Superior temporal gyrus (tissue), 1 donor: Measurements from ENCODE around the gene MOB3B.
"Not testable (repeated sequence)": the region's sequence is repeated elsewhere in the genome, so short reads cannot be mapped to it uniquely, and the experiment has no call there.

Source experiments
- DNase-seq: peaks from one replicate; pipeline ENCODE4 v3.0.0-alpha.2; 2016; ENCODE audit errors: extremely low spot score

MOB3B gene

GRCh38 chr9:27423915-27424710, 105.5 kb downstream of the MOB3B start:
- DNase-seq = no peak

DNA sequence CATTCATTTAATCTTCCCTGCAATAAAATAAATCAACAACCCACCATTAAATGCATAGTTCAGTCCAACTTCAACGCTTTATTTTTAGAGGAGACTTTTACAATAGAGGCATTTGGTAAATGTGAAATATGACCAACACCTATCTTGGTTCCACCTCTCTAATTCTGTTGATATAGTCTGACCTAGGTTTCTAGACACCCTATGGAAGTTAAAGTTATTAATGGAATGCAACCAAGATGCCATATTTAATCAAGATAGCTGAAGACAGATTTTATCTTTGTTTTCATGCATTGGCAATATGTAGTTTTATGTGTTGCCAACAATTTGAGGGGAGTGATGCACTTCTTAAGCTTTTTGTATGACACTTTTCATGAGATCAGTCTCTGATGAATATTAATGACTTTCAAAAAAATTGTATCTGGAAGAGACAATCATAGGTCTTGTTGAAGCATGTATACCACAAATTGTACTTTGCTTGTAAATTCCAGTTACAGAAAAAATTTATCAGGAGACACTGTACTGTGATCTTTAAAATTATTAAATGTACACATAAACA, 107.3 kb downstream of the MOB3B start:
- DNase-seq = no peak

DNA sequence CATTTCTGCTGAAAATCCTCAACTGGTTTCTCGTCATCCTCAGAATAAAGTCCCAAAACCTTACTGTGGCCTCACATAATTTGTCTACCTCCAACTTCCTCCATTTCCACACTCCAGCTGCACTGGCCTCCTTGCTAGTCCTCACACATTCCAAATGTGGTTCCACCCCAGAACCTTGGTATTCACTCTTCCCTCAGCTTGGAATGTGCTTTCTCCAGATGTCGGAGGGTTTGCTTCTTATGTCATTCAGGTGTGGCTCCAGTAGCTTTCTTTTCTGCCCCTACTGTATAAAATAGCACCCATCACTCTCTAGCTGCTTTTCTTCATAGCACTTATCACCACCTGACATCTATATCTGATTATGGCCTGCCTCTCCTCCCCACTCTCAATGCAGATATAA, 108.0 kb downstream of the MOB3B start:
- no peak for DNase-seq

- DNase-seq = not testable (repeated sequence)
Observed at GRCh38 chr9:27419558-27419957, 110.1 kb downstream of the MOB3B start.

GRCh38 chr9:27414220-27414761, 115.3 kb downstream of the MOB3B start:
- peak; percentile 72 for DNase-seq

DNA sequence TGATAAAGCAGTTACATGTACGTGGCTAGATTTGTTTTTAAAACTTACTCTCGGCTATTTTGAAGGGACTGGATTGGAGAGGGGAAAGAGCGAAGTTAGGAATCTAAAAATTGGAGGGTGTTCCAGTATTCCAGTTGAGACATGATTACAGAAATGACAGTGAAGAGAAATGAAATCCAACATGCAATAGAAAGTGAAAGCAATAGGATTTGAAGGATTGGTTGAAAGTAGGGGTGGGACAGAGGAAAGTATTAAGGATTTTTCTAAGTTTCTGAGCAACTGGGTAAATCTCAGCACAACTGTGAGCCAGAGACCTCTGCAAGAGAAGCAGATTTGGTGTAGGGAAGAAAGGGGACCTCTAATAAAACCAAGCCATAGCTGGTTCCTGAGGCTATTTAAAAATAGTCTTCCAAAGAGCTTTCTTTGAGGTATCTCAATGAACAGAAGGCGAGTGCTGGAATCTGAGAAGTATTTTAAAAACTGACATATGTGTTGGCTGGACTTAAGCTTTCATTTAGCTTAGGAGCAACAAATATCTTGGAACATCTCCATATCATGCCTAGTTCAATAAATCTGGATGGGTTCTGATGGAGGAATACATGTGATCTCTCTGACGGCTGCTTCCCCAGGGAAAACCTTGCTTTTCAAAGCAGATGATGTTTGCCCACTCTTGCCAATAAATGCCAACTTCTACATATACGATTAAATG, 115.9 kb downstream of the MOB3B start:
- DNase-seq = peak; percentile 60

DNA sequence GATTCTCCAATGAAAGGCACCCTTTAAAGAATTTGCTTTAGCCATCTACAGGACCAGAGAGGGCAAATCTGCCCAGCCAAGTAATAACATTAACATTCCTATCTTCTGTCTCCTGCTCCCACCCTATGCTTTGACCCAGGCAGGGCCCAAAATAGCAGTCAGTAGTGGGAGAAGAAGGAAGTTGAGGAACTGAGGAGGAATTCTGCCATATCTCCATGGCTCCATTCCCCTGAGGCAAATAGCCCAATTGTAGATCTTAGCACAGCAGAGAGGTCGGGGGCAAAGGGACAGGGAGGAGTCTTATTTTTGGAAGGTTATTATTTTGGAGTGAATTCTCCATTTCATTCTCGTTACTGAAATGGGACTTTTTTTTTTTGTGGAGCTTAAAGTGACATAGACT, 116.7 kb downstream of the MOB3B start:
- DNase-seq = no peak

DNA sequence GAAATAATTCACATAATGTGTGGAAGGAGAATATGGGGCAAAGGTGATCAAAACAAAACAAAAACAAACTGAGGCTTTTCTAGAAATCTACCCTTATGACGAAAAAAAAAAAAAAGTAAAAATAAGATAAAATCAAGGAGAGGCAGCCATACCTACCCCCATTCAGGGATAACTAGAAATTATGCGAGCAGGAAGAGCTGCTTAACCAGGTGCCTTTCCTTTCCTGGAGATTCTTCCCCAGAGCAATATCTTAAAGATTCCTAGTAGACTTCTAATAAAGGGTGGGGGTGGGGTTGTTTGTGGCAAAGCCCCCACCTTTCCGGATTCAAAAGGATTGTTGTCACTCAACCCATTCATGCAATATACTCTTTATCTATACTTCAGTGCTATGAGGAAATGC, 117.5 kb downstream of the MOB3B start:
- DNase-seq = no peak

- DNase-seq = no peak
Observed at GRCh38 chr9:27408482-27408881, 121.1 kb downstream of the MOB3B start.

DNA sequence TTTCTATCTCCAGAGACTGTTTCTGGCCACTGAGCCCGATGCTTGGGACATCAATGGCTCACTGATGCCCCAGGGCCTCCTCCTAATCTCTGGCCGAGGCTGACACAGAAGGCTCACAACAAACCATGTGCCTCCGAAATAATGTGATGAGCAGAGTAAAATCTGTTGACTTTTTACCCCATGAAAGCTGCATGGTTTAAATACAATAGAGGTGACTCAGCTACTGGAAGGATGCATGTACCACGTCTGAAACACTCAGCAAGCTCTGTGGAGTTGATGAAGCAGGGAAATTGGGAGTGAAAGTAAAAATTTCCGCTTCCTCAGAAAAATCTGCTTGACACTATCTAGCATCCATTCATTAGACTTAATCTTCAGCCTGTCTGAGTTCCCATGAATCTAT, 121.6 kb downstream of the MOB3B start:
- no peak for DNase-seq

DNA sequence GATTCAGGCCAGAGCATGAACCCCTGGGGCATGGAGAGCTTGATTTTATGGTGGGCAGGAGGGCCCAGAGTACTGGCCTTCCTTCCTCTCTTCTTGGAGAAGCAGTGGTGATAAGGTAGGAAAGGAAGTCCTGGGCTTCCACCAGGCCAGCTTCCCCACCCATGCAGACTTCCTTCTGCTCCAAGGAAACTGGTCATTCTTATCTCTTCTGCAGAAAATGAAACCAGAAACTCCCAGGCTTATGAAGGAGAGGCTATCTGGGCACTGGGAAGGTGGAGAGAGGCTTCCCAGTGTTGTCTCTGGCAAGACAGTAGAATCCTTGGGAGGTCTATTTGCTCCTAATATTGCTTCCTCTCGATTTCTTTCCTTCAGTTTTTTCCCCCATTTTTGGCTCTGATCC, 122.1 kb downstream of the MOB3B start:
- no peak for DNase-seq

GRCh38 chr9:27404661-27405060, 125.0 kb downstream of the MOB3B start:
- no peak for DNase-seq

DNA sequence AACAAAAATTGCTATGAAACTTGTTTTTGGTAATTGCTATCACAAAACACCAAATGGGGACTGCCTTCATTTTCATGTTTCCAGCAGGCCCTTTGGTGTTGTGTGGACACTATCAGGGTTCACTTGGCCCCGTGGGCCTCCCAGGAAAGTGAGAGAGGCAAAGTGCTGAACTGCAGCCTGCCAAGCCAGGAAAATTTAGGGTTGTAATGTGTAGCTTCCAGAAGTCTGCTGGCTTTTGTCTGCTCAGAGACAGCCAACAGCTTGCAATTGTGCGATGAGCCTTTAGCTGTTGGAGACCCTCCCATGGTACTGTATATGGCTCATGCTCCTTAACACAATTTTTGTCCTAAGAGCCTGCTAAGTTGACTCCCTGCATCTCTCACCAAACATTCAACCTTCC, 127.0 kb downstream of the MOB3B start:
- no peak for DNase-seq

- DNase-seq = no peak
Observed at GRCh38 chr9:27400334-27400880, 129.2 kb downstream of the MOB3B start.

- DNase-seq = no peak
Observed at GRCh38 chr9:27398982-27399653, 130.5 kb downstream of the MOB3B start.

DNA sequence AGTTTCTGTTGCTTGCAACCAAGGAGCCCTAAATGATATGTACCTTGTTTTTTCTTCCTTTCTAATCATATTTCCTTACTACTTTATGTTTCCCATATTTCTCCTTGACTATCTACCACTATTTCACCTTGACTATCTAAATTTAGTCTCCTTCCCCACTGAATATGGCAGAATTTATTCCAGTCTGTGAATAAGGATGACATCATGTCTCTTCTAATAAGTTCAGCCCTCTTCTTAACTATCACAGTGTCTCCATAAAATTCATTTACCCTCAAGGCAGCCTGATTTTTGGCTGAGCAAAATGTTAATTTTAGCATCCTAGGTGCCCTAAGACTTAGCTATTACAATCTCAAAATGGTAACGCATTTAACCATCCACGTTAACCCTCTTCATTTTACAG, 133.1 kb downstream of the MOB3B start:
- DNase-seq = no peak

DNA sequence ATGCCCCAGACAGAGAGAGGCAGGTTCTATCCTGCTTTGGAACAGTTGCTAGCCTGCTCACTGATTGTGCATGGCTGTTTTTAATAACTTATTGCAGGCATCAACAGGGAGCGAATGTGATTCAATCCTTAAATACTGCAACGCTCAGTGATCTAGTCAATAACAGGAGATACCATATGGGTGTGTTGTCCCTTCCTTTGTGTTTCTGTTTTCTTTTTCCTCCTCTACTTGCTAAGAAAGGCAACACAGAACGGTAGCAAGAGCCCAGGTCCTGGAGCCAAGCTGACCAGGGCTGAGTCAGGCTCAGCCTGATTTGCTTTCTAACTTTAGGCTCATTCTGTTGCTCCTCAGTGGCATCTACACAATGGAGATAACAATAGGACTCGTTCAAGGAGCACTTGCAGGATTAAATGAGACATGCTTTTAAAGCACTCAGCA, 134.1 kb downstream of the MOB3B start:
- DNase-seq = no peak

DNA sequence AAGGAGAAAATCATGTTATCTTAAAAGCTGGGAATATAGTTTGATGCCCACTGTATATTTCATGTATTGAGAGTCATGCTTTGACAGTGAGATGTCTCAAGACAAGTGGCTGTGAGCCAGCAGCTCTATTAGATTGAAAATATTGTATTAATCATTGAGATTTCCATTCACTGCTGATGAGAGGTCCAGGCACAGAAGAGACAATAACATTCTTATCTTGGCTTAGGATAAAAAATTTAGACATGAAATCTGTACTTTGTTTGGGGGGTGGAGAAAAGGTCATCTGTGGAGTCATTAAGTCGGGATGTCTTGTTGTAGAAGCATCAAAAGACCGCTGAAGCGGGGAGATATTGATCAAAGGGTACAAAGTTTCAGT, 134.8 kb downstream of the MOB3B start:
- DNase-seq = no peak

DNA sequence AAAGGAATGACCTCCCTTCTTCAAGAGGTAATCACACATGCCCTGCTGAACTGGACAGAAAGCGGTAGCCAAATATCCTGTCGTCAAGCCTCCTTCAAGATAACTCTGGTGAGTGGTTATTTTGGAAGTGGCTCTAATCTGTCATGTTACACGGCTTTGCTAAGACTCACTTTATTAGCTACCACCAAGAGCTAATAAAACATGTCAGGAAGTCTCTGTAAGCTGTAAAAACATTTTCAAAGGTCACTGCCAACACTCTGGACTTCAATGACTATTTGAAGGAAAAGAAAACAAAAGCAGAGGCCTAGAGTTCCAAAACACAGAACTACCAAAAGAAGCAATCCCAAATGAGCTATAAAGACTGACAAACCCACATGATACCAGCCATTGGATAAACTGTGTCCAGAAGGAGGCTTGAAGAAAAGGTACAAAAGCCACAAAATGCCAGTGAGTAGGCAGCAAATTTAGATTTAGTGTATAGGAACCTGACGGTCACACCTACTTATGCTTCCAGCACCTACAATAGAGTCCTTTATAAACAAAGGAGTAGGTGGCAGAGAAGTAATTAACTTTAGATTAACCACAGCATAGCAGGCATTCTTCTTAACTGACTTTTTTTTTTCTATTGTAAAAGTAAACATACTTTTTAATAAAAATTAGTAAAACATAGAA, 135.3 kb downstream of the MOB3B start:
- DNase-seq = no peak

DNA sequence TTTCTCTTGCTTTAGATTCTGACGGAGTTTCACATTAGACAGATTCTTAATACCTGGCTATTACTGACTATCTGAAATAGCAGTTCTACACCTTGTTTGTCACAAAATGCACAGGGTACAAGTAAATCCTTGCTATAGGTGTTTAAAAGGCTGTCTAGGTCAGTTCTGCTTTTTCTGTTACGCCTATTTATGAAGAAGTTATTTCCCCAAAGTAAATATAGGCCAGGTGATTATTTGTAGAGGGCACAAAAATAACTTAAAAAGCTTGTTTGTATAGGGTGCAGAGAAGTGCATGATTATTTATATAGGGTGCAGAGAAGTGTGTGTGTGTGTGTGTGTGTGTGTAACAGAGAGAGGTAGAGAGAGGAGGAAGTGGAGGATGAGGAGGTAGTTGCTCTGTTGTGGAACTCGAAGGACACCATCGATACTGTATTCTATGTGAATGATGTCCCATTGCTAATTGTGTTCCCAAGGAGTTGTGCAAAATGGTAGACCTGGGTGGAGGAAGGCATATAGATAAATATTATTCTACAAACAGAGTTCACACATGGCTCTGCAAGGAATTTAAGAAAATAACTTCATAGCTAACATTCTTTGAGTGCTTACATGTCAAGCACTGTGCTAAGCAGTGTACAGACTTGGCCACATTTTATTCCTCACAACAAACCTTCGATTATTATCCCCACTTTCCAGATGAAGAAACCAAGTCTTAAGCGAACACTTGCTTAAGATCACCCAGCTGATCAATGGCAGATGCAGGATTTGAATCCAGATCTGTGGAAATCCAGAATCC, 136.4 kb downstream of the MOB3B start:
- DNase-seq = no peak

GRCh38 chr9:27392451-27392850, 137.2 kb downstream of the MOB3B start:
- DNase-seq = peak; percentile 33
